GM12878 (cell line): ENCODE measurements around the gene CLIP1. TPM values are rescaled to one million over a fixed set of nuclear protein-coding genes. Genes with fewer than 3 reads are reported as not detected.

ENCODE experiments used
- ATAC-seq: fragments of 200-7000 bp; cut with Tn5 transposase; 3 replicates; pipeline ENCODE4 v1.9.1; 2020; ENCODE audit warnings: mild to moderate bottlenecking, moderate library complexity
- BruUV-seq: library from RNA; stranded (reverse); fragments of 400-500 nt; replicated peaks from 2 replicates; lab custom pipeline; 2021; lab: Mats Ljungman, UMichigan
- CTCF ChIA-PET: fragments of 300-600 bp; sonication (Branson Sonifier 250); formaldehyde crosslinking; extraction: SDS; loops from one replicate; lab custom pipeline; 2021; ENCODE audit warnings: inconsistent platforms; lab: Yijun Ruan, JAX
- POLR2A ChIA-PET: fragments of 350-600 bp; formaldehyde crosslinking; extraction: SDS; loops from one replicate; lab custom pipeline; 2021; ENCODE audit warnings: inconsistent platforms; lab: Charles Lee
- RAD21 ChIA-PET: fragments of 300-600 bp; sonication (Branson Sonifier 250); formaldehyde crosslinking; loops from one replicate; lab custom pipeline; 2023; ENCODE audit warnings: antibody characterized with exemption; ENCODE audit not compliant: unreplicated experiment; lab: Charles Lee
- SMC1A ChIA-PET: fragments of 300-600 bp; sonication (Branson Sonifier 250); formaldehyde crosslinking; loops from one replicate; lab custom pipeline; 2023; ENCODE audit not compliant: unreplicated experiment, uncharacterized antibody; lab: Charles Lee
- DNase-seq: peaks from one replicate; pipeline ENCODE4 v3.0.0-alpha.2; 2011; ENCODE audit warnings: low read depth, low spot score
- FAIRE-seq: peaks from 3 replicates; lab custom pipeline; 2011; peaks lifted over from hg19 to GRCh38; lab: Jason Lieb, UNC
- H2AFZ ChIP-seq: 2 replicates; pipeline ENCODE4 v1.6.0; 2011; ENCODE audit warnings: low read depth, low read length, control low read depth; ENCODE audit not compliant: control insufficient read depth
- H3K27ac ChIP-seq: 2 replicates; pipeline ENCODE4 v1.5.1; 2011; ENCODE audit warnings: control low read depth; ENCODE audit not compliant: control insufficient read depth, insufficient read depth
- H3K27me3 ChIP-seq, 2 experiments: replicated peaks in 1 of 2; 2 replicates each; pipeline versions ENCODE4 v1.6.0 to v1.6.1; 2011; ENCODE audit warnings: low read length in 1 of 2; ENCODE audit not compliant: control insufficient read depth in 2 of 2, insufficient read depth in 2 of 2
- H3K36me3 ChIP-seq, 2 experiments: 2 replicates each; pipeline ENCODE4 v1.5.1; 2011; ENCODE audit warnings: low read length in 1 of 2; ENCODE audit not compliant: control insufficient read depth in 2 of 2, insufficient read depth in 2 of 2
- H3K4me1 ChIP-seq: 2 replicates; pipeline ENCODE4 v1.6.1; 2011; ENCODE audit warnings: mild to moderate bottlenecking, low read length, moderate library complexity, mixed read lengths; ENCODE audit not compliant: control insufficient read depth, insufficient read depth
- H3K4me2 ChIP-seq: 2 replicates; pipeline ENCODE4 v1.6.0; 2011; ENCODE audit warnings: control low read depth; ENCODE audit not compliant: control insufficient read depth, insufficient read depth
- H3K4me3 ChIP-seq: fragments of 200-600 bp; sonication (generic); 2 replicates; pipeline ENCODE4 v1.5.1; 2016
- H3K79me2 ChIP-seq: 2 replicates; pipeline ENCODE4 v1.6.0; 2011; ENCODE audit warnings: low read length; ENCODE audit not compliant: control insufficient read depth, insufficient read depth
- H3K9ac ChIP-seq: 2 replicates; pipeline ENCODE4 v1.8.0; 2011; ENCODE audit warnings: low read length, control low read depth, mixed read lengths; ENCODE audit not compliant: control insufficient read depth, insufficient read depth
- H3K9me3 ChIP-seq: replicated peaks from 3 replicates; pipeline ENCODE4 v1.5.1; 2011; ENCODE audit warnings: mild to moderate bottlenecking, low read length; ENCODE audit not compliant: control insufficient read depth, insufficient read depth
- H4K20me1 ChIP-seq: 2 replicates; pipeline ENCODE4 v1.6.0; 2011; ENCODE audit not compliant: control insufficient read depth, insufficient read depth
- BCL11A ChIP-seq: IDR thresholded peaks from 2 replicates; pipeline ENCODE4 v1.6.1; 2011; ENCODE audit warnings: low read depth, low read length
- CBFB ChIP-seq: IDR thresholded peaks from 2 replicates; pipeline ENCODE4 v1.6.1; 2016; ENCODE audit warnings: antibody characterized with exemption, low read depth
- HDAC6 ChIP-seq: fragments of 200-600 bp; sonication (generic); IDR thresholded peaks from one replicate; pipeline ENCODE4 v1.8.0; 2017; ENCODE audit warnings: antibody characterized with exemption; ENCODE audit not compliant: unreplicated experiment
- IKZF1 ChIP-seq: fragments of 450-650 bp; conservative IDR thresholded peaks from 2 replicates; pipeline ENCODE4 v1.6.1; 2017; ENCODE audit warnings: antibody characterized with exemption, mild to moderate bottlenecking
- SIX5 ChIP-seq: IDR thresholded peaks from 2 replicates; pipeline ENCODE4 v1.6.1; 2011; ENCODE audit warnings: mild to moderate bottlenecking, low read depth, low read length, moderate library complexity; ENCODE audit not compliant: severe bottlenecking
- SMAD1 ChIP-seq: fragments of 450-650 bp; IDR thresholded peaks from 2 replicates; pipeline ENCODE4 v1.6.1; 2018; ENCODE audit warnings: mild to moderate bottlenecking, low read depth; ENCODE audit not compliant: partially characterized antibody
- TCF7 ChIP-seq: IDR thresholded peaks from 2 replicates; pipeline ENCODE4 v1.6.1; 2014; ENCODE audit warnings: antibody characterized with exemption, borderline replicate concordance
- WRNIP1 ChIP-seq: IDR thresholded peaks from 2 replicates; pipeline ENCODE4 v1.6.1; 2011; ENCODE audit warnings: low read depth, low read length, improper control_type of control experiment, borderline replicate concordance
- ZNF384 ChIP-seq: IDR thresholded peaks from 2 replicates; pipeline ENCODE4 v1.6.1; 2012; ENCODE audit warnings: low read depth, mild to moderate bottlenecking, low read length, improper control_type of control experiment, borderline replicate concordance
- WGBS: methylation state at CpG from one replicate; pipeline ENCODE4 v1.1.6; 2016; ENCODE audit warnings: low lambda C conversion rate; ENCODE audit not compliant: insufficient replicate concordance, insufficient coverage; ENCODE audit errors: missing lambda C conversion rate; 5-methylcytosine and 5-hydroxymethylcytosine counted together
- in situ Hi-C: fragments of 300-500 bp; cut with MboI; formaldehyde crosslinking; loops from 9 replicates; pipeline ENCODE4 v1.14.3; 2018; ENCODE audit warnings: mixed read lengths
- intact Hi-C: fragments of 100-400 bp; cut with micrococcal nuclease; formaldehyde crosslinking; loops from one replicate; pipeline ENCODE4 v1.14.2; 2022; ENCODE audit not compliant: unreplicated experiment
- polyA plus RNA-seq, 11 experiments: library from polyadenylated mRNA; depleted of rRNA in 4 of 11; unstranded in 6 of 11; stranded (reverse) in 5 of 11; fragments of >200 nt; fragmentation: Nextera tagmentation in 4 of 11; fragmentation: Illumina TruSeq in 1 of 11; extraction: Ambion mirVana in 4 of 11; extraction: Trizol in 1 of 11; gene quantifications; 1 replicate in 1 of 11; 2 replicates in 10 of 11; pipeline versions ENCODE4 v1.2.1 to v1.2.3, GENCODE V29; 2011 to 2016; ENCODE audit warnings: inconsistent platforms in 2 of 11, missing spikeins in 2 of 11, low read depth in 1 of 11
- total RNA-seq, 4 experiments: library from RNA; depleted of rRNA in 3 of 4; stranded (reverse); fragments of >200 nt in 3 of 4; fragmentation: Illumina TruSeq in 1 of 4; extraction: Trizol in 1 of 4; gene quantifications; 2 replicates each; pipeline versions ENCODE4 v1.2.1 to v1.2.3, GENCODE V29; 2013 to 2021
- TF ChIP-seq, protein P1 (sequence below): fragments of 450-650 bp; formaldehyde crosslinking; IDR thresholded peaks from 2 replicates; pipeline ENCODE4 v1.5.0; 2022; ENCODE audit warnings: mild to moderate bottlenecking, missing genetic modification characterization
- TF ChIP-seq, protein P2 (sequence below): fragments of 150-350 bp; IDR thresholded peaks from 2 replicates; pipeline ENCODE4 v1.6.1; 2014; ENCODE audit warnings: mild to moderate bottlenecking, low read depth, low read length
- TF ChIP-seq, protein P3 (sequence below): fragments of 450-650 bp; IDR thresholded peaks from 2 replicates; pipeline ENCODE4 v1.6.1; 2017; ENCODE audit warnings: borderline replicate concordance

The CLIP1 gene
- total and polyA plus RNA-seq, 10 of the 15 experiments (the other 5 are each of a cell fraction or from before 2014, with no cell fraction given), result 6.0 to 45.4 (median 25.2) TPM

DNA sequence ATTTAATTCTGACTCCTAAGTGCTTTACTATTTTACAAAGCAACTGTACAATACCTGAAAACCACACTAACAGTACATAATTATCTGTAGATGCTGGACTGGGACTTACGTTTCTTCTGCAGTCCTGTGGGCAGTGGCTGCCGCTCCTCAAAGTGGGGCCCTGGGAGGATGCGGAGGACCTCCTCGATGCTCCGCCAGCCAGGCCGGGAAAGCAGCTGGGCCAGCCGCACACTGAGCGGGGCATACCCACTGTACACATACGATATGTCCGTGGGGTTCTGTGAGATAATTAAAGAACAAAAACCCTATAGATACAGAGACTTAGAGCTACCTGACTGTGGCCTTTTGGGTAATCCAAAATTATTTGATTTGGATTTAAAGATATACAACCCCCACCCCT lies 189.8 kb downstream of the CLIP1 start:
- SMC1A ChIA-PET, result no interaction called here
- no peaks in the 10 kb centered on the region for H3K4me1 ChIP-seq
- no peaks in the 10 kb centered on the region for H3K9me3 ChIP-seq
- FAIRE-seq, result no peak
- H3K27ac ChIP-seq, result no peak overlapping the region
- no peaks in the 10 kb centered on the region for H4K20me1 ChIP-seq
- no peak for DNase-seq
- no peak overlapping the region for H2AFZ ChIP-seq
- RAD21 ChIA-PET, result interaction anchor here (0.6 kb wide), 1 partner anchor 159 kb away, joined by 3 read pairs; no protein-coding TSS in a partner anchor
- no peak overlapping the region for H3K4me2 ChIP-seq
- CTCF ChIA-PET, result no interaction called here
- BruUV-seq, result no TSS peak
- H3K36me3 ChIP-seq, result peaks cover 4% of the 10 kb centered on the region in 2 experiments; a peak in 3 of 4 replicates
- no peak for TF ChIP-seq ZNF384
- TF ChIP-seq, protein P1, sequence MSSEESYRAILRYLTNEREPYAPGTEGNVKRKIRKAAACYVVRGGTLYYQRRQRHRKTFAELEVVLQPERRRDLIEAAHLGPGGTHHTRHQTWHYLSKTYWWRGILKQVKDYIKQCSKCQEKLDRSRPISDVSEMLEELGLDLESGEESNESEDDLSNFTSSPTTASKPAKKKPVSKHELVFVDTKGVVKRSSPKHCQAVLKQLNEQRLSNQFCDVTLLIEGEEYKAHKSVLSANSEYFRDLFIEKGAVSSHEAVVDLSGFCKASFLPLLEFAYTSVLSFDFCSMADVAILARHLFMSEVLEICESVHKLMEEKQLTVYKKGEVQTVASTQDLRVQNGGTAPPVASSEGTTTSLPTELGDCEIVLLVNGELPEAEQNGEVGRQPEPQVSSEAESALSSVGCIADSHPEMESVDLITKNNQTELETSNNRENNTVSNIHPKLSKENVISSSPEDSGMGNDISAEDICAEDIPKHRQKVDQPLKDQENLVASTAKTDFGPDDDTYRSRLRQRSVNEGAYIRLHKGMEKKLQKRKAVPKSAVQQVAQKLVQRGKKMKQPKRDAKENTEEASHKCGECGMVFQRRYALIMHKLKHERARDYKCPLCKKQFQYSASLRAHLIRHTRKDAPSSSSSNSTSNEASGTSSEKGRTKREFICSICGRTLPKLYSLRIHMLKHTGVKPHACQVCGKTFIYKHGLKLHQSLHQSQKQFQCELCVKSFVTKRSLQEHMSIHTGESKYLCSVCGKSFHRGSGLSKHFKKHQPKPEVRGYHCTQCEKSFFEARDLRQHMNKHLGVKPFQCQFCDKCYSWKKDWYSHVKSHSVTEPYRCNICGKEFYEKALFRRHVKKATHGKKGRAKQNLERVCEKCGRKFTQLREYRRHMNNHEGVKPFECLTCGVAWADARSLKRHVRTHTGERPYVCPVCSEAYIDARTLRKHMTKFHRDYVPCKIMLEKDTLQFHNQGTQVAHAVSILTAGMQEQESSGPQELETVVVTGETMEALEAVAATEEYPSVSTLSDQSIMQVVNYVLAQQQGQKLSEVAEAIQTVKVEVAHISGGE, result no peak
- no peak for TF ChIP-seq TCF7
- TF ChIP-seq WRNIP1, result no peak
- no peak for TF ChIP-seq HDAC6
- TF ChIP-seq, protein P2, sequence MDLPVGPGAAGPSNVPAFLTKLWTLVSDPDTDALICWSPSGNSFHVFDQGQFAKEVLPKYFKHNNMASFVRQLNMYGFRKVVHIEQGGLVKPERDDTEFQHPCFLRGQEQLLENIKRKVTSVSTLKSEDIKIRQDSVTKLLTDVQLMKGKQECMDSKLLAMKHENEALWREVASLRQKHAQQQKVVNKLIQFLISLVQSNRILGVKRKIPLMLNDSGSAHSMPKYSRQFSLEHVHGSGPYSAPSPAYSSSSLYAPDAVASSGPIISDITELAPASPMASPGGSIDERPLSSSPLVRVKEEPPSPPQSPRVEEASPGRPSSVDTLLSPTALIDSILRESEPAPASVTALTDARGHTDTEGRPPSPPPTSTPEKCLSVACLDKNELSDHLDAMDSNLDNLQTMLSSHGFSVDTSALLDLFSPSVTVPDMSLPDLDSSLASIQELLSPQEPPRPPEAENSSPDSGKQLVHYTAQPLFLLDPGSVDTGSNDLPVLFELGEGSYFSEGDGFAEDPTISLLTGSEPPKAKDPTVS, result no peak
- TF ChIP-seq SMAD1, result no peak
- TF ChIP-seq, protein P3, sequence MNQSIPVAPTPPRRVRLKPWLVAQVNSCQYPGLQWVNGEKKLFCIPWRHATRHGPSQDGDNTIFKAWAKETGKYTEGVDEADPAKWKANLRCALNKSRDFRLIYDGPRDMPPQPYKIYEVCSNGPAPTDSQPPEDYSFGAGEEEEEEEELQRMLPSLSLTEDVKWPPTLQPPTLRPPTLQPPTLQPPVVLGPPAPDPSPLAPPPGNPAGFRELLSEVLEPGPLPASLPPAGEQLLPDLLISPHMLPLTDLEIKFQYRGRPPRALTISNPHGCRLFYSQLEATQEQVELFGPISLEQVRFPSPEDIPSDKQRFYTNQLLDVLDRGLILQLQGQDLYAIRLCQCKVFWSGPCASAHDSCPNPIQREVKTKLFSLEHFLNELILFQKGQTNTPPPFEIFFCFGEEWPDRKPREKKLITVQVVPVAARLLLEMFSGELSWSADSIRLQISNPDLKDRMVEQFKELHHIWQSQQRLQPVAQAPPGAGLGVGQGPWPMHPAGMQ, result no peak
- no peak for TF ChIP-seq CBFB
- no peak for TF ChIP-seq IKZF1
- no peak for TF ChIP-seq SIX5
- TF ChIP-seq BCL11A, result no peak
- 98% methylated on average over 10 of the region's 10 CpGs for whole genome bisulfite sequencing
- intact Hi-C loops, result no loop called here
- no peak overlapping the region for H3K9ac ChIP-seq
- no peak overlapping the region for H3K4me3 ChIP-seq
- POLR2A ChIA-PET, result interaction anchor here (0.6 to 1.1 kb wide), 2 partner anchors 12 to 378 kb away, joined by 3 read pairs; no protein-coding TSS in a partner anchor
- in situ Hi-C loops, result no loop called here
- no peaks in the 10 kb centered on the region for H3K27me3 ChIP-seq
- H3K79me2 ChIP-seq, result no peaks in the 10 kb centered on the region
- no peak for ATAC-seq
